Activated CD4-positive, CD25-positive, alpha-beta regulatory T cell treated with anti-CD3 and anti-CD28 coated beads, Interleukin-2, amount 50 U/mL, for 72 hours (primary cell): ENCODE data around the gene SNAI3.

ENCODE experiments used
- DNase-seq: peaks from one replicate; pipeline ENCODE4 v3.0.0; 2021

SNAI3 gene

DNA sequence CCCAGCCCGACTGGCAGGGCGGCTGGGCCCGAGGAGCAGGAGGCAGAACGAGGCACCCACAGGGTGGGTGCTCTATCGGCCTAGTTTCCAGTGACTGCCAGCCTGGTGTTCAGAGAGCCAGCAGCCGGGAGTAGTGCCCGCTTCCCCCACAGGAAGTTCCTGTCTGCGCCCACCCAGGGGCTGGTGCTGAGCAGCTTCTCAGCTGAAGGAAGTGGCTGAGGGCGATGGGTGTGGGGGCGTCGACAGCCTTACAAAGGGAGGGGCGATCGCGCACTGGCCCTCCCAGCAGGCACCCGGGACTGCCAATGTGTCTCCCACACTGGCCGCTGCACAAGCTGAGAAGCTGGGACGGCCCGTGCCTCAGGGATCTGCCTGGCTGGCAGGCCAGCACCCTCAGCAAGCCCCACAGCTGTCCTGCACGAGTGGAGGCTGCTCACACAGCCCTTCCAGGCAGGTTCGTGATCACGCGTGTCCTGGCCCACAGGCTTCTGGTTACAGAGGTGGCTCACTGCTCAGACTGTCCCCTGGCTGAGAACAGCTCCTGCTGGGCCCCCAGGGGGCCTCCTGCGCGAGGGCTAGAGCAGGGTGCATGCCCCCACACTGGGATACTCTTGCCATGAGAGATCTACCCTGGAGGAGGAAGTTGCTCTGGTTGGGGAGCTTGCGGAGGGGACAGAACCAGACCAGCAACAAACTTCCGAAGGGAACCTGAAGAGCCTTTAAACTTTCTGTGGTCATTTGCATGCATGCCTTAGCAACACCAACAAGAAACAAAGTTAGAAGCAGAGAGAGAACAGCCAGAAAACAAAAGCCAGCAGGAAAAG lies 17.4 kb upstream of the SNAI3 start:
- DNase-seq: peak; percentile 59

- no peak for DNase-seq
Measured at GRCh38 chr16:88702371-88703210, 16.3 kb upstream of the SNAI3 start.

- no peak for DNase-seq
Measured at GRCh38 chr16:88701581-88702370, 15.5 kb upstream of the SNAI3 start.

GRCh38 chr16:88700636-88701482 lies 14.6 kb upstream of the SNAI3 start:
- peak; percentile 89 for DNase-seq

GRCh38 chr16:88700322-88700635 lies 14.0 kb upstream of the SNAI3 start:
- DNase-seq: no peak

DNA sequence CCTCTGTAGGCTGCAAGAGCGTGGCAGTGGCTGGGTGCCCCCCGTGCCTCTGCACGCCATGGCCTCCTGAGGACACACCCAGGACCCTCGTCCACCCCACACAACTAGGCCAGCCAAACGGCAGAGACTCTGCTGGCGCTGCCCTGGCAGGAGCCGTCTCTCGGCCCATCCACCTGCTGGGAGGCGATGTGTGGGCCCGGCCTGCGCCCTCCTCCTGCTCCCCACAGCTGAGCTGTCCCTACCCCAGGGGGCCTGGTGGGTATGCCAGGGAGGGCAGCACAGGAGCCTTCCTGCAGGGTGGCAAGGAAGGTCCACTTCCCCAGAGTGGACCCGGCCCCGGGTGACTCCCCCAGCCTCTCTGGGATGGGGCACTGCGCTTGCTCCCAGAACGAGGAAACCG lies 12.9 kb upstream of the SNAI3 start:
- no peak for DNase-seq

- no peak for DNase-seq
Measured at GRCh38 chr16:88698646-88699045, 12.3 kb upstream of the SNAI3 start.

- no peak for DNase-seq
Measured at GRCh38 chr16:88697831-88698615, 11.7 kb upstream of the SNAI3 start.

GRCh38 chr16:88697116-88697830 lies 11.0 kb upstream of the SNAI3 start:
- no peak for DNase-seq

DNA sequence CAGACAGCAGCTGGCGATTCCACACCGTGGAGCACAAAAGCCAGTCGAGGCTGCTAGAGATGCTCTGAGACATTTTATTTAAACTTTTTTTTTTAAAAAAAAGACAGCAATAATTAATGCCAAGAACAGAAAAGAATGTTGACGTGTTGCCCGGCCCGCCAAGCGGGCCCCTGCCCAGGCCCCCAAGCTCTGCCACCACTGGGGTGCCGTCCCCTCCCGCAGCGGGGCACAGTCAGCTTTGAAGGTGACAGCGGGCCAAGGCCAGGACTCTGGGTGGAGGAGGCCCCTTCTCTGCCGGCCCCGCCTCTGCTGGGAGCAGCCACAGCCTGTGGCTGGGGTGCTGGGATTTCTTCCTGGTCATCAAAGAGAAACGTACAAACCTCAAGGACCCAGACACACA lies 10.1 kb upstream of the SNAI3 start:
- no peak for DNase-seq

DNA sequence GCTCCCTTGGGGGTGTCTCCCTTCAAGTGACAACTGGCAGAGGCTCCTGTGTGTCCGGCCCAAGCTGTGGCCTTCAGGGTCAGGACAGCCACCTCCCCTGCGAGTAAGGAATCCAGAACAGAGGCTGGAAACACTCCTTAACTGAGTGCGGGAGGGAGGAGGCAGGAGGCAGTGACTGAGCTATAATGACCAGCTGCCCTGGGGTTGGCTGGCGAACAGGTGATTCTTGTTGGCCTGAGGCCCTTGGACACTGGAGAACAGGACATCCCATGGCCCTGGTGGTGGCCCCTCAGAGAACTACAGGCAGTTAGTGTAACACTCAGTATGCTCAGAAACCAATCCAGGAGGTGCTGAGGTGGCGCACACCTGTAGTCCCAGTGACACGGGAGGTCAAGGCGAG lies 9.4 kb upstream of the SNAI3 start:
- DNase-seq: no peak

DNA sequence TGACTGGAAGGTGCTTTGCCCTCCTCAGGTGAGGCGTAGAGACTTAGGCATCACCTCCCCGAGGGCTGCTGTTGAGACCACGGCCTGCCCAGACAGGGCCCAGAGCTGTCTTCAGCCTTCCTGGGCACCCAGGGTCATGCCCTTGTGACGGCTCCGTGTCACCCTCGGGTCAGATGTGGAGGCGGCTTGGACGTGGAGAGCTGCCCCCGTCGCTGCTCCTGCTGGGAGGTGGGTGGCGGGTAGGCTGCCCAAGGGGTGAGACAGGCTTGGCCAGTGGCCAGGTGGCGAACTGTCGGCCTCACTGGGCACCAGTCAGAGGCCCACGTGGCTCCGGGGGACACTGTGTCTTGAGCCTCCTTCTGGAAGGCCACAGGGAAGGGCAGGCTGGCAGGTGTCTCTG lies 8.9 kb upstream of the SNAI3 start:
- DNase-seq: no peak

- DNase-seq: no peak
Measured at GRCh38 chr16:88694221-88695087, 8.1 kb upstream of the SNAI3 start.

DNA sequence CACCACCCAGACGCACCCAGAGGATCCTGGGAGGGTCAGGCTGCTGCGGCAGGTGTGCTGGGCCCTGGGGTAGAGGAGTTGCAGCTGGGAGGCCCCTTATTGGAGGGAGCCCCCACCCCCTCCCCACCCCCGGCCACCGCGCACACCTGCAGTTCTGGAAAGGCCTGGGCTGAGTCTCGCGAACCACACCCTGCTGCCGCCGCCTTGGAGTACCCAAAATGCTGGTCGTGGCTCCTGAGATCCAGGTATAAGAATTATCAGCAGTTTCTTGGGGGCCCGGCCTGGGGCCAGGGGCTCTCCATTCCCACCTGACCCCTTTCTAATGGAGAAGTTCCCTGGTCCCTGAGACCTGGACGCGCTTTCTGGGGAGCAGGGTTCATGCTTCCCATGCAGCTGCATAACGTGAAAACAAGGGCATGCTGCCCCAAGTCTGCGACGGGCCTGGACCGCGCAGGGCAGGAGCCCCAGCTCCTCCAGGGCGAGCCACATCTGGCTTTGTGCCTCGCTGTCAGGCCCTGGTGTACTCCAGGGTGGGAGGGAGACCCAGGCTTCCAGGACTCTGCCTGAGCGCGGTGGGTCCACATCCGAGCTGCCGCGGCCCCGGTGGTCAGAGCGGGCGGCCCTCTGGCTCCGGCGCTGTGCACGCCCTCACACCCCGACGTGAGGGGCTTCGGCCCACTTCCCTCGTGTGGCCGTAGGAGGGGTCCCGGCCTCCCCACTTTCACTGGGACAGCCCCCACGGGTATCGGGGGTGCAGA lies 7.3 kb upstream of the SNAI3 start:
- DNase-seq: no peak

GRCh38 chr16:88692861-88693260 lies 6.6 kb upstream of the SNAI3 start:
- DNase-seq: no peak

GRCh38 chr16:88691924-88692560 lies 5.7 kb upstream of the SNAI3 start:
- DNase-seq: no peak

DNA sequence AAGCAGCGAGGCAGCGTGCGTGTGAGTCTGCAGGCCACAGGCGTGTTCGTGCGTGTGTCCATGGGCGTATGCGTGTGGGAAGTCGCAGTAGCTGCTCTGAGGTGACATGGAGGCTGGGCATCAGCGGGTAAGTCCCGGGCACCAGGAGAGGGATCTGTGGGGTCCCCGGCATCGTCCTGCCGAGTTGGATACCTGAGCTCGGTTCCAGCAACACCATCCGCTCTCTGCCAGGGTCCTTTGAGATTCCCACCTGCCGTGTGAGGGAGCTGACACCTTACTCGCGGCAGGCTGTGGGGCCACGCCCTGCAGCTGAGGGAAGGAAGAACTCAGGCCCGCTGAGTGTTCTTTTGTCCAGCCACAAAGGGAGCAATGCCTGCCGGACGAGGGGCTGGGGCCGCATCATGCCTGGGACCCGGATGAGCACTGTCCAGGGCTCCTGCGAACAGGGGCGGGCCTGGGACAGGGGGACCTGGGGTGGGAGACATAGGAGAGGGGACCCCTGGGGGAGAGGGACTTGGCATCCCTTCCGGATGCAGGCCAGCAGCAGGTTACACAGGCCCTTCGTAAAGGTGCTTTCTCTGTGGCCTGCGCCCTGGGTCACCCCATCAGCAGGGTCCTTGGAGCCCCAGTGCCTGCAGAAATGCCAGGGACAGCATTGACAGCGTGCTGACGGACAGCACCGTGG lies 5.0 kb upstream of the SNAI3 start:
- DNase-seq: no peak
